GM21825 (cell line): ENCODE results near the gene POLD1.
"Not testable (repeated sequence)": the region's sequence is repeated elsewhere in the genome, so short reads cannot be mapped to it uniquely, and the experiment has no call there.

Source experiments
- ATAC-seq: cut with Tn5 transposase; IDR thresholded peaks from one replicate; pipeline ENCODE4 v1.9.1; 2021; ENCODE audit warnings: mild to moderate bottlenecking, moderate library complexity; ENCODE audit not compliant: unreplicated experiment

Gene POLD1

DNA sequence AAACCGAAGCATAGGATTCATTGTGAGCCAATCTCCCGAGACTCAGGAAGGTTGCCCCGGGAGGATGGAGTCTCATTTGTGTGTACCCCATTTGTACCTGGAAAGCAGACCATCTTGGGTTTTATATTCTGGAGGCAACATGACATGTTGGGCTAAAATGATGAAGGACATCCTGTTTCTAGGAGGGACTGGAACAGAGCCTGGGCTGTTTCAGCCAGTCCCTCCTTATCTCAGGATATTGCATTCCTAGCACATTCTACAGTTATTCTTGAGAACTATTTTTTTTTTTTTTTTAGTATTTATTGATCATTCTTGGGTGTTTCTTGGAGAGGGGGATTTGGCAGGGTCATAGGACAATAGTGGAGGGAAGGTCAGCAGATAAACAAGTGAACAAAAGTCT, 6.1 kb downstream of the POLD1 start:
- ATAC-seq = not testable (repeated sequence)

DNA sequence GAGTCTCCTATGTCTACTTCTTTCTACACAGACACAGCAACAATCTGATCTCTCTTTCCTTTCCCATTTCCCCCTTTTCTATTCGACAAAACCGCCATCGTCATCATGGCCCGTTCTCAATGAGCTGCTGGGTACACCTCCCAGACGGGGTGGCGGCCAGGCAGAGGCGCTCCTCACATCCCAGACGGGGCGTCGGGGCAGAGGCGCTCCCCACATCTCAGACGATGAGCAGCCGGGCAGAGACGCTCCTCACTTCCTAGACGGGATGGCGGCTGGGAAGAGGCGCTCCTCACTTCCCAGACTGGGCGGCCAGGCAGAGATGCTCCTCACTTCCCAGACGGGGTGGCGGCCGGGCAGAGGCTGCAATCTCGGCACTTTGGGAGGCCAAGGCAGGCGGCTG, 6.8 kb downstream of the POLD1 start:
- ATAC-seq = not testable (repeated sequence)

DNA sequence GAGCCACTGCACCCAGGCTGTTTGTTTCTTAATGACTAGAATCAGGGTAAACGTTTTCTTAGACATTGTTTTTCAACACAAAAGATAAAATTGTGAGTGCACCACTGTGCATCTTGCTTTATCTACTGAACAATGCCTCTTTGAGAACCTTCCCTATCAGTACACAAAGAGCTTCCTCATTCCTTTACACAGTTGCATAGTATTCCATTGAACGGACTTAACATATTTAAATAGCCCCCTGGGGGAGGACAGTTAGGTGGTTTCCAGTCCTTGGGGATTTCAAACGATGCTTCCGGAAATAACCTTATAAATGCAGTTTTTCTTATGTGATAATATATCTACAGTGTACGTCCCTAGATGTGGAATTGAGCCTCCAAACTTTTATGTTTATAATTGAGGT, 8.6 kb downstream of the POLD1 start:
- ATAC-seq = no peak

GRCh38 chr19:50393589-50393988, 9.4 kb downstream of the POLD1 start:
- no peak for ATAC-seq

- no peak for ATAC-seq
Measured at GRCh38 chr19:50394017-50394416, 9.9 kb downstream of the POLD1 start.

DNA sequence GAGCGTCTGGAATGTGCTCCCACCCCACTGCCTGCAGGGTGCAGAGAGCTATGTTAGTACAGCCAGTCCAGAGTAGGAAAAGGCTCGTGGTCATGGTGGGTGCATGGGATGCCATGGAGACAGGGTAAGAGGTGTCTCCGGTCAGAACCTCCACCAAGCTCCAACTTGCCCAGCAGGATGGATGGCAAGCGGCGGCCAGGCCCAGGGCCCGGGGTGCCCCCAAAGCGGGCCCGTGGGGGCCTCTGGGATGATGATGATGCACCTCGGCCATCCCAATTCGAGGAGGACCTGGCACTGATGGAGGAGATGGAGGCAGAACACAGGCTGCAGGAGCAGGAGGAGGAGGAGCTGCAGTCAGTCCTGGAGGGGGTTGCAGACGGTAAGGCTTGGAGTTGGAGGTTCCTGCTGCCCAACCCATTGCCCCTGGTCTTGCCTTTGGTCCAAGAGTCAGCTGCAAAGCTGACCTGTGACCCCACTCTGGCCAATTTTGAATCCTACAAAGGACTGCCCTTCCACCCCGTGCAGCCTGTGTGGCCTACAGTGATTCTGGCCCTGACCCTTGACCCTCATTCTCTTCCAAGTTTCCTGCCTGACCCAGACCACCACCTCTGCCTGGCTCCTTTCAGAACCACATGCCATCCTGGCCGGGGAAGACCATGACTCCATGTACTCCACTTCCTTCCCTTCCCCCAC, 14.7 kb downstream of the POLD1 start:
- ATAC-seq = no peak

DNA sequence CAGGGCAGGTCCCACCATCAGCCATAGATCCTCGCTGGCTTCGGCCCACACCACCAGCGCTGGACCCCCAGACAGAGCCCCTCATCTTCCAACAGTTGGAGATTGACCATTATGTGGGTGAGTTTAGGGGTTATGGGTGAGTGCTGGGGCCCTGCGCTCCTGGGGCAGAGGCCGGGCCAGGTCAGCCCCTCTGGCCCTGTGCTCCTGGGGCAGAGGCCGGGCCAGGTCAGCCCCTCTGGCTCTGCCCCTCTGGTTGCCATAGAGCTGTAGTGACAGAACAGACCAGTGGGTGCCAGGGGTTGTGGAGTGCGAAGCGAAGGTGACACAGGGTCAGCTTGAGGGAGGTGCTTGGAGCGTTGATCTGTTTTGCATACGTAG, 15.2 kb downstream of the POLD1 start:
- ATAC-seq = no peak

DNA sequence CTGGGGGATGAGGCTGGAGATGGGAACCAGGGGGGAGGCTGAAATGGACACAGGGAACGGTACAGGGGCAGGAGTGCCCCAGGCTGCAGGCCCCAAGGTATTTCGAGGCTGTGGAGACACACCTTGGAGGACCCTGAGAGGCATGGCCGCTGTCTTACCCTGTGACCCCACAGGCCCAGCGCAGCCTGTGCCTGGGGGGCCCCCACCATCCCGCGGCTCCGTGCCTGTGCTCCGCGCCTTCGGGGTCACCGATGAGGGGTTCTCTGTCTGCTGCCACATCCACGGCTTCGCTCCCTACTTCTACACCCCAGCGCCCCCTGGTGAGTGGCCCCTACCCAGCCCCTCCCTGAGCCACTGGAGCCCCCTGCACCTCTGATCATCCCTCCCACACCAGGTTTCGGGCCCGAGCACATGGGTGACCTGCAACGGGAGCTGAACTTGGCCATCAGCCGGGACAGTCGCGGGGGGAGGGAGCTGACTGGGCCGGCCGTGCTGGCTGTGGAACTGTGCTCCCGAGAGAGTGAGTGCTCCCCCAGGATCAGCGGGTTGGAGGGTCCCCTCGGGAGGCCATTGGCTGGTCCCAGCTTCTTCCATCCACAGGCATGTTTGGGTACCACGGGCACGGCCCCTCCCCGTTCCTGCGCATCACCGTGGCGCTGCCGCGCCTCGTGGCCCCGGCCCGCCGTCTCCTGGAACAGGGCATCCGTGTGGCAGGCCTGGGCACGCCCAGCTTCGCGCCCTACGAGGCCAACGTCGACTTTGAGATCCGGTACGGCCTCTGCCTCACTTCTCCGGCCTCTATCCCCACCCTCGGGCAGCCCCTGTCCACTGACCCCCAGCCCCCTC, 17.7 kb downstream of the POLD1 start:
- ATAC-seq = no peak

DNA sequence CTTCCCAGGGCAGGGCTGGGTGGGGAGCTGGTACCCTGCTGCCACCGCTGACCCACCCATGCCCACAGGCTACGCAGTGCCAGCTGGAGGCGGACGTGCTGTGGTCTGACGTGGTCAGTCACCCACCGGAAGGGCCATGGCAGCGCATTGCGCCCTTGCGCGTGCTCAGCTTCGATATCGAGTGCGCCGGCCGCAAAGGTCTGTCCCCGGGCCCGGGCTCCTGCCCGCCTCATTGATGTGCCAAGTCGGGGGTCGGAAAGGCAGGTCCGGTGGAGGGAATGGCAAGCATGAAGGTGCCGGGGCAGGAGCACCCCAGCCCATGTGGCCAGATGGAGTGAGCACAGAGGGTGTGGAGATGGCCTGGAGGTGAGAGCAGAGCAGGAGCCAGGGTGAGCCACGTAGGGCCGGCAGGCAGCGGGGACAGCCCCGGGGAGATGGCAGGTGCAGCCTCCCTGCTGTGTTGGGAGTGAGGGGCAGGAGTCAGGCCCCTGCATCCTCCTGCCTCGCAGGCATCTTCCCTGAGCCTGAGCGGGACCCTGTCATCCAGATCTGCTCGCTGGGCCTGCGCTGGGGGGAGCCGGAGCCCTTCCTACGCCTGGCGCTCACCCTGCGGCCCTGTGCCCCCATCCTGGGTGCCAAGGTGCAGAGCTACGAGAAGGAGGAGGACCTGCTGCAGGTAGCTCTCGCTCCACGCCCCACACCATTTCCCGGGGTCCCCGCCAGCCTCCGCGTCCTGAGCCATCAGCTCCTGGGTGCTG, 18.6 kb downstream of the POLD1 start:
- ATAC-seq = no peak

DNA sequence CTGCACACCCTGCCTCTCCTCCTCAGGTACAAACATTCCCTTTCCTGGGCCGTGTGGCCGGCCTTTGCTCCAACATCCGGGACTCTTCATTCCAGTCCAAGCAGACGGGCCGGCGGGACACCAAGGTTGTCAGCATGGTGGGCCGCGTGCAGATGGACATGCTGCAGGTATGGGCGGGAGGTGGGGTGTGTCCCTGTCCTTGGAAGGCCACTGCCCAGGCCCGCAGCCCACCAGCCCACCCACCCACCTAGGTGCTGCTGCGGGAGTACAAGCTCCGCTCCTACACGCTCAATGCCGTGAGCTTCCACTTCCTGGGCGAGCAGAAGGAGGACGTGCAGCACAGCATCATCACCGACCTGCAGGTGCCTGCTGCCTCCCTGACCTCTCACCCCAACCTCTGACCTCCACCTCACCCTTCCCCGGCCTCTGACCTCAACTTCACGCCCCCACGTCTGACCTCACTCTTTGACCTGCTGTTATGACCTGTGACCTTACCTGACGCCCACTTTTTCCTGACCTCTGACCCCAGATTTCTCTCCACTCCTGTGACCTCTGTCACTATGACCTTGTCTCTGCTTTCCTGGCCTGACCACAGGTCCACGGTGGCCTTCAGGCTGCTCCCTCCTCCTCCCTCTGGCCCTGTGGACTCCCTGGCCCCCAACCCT, 22.1 kb downstream of the POLD1 start:
- no peak for ATAC-seq

- no peak for ATAC-seq
Measured at GRCh38 chr19:50406829-50407228, 22.7 kb downstream of the POLD1 start.

DNA sequence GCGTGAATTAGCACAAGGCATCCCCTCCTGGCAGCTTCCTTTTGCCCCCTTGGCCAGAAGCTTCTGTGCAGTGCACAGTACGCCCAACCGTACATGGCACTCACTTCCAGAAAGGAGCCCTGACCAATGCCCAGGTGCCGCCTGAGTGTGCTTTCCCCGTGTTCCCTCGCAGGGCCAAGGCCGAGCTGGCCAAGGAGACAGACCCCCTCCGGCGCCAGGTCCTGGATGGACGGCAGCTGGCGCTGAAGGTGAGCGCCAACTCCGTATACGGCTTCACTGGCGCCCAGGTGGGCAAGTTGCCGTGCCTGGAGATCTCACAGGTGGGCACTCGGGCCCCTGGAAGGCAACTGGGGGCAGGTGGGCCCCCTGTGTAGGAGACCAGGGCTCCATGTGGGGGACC, 25.2 kb downstream of the POLD1 start:
- no peak for ATAC-seq

DNA sequence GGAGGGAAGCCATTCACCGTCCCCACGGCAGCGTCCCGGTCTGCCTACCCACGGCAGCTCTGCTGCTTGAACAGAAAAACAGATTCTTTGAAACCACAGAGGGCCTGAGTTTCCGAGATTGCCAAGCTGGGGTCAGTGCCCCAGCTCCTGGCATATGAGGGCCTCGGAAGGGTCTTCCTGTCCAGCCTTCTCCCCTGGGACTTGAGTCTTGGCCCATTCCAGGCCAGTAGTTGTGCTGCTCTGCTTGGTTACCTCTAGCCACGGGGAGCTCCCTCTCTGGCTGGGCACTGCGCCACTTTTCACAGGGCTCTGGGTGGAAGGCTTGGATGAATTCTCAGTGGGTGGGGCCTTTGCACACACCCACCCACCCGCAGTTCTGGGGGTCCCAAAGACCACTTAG, 26.0 kb downstream of the POLD1 start:
- no peak for ATAC-seq

DNA sequence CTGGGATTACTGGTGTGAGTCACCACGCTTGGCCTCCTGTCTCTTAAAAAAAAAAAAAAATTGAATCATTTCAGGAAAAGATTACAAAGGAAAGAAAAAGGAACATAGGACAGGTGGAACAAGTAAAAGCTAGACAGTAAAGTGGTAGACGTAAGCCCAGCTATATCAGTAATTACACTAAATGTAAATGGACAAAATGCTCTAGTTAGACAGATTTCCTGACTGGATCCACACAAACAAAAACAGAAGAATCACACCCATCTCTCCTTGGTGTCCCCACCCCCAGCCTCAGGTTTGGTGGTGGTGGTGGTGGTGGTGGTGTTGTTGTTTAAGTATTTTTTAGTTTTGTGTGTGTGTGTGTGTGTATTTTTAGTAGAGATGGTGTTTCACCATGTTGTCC, 28.3 kb downstream of the POLD1 start:
- ATAC-seq = no peak

- no peak for ATAC-seq
Measured at GRCh38 chr19:50413096-50413495, 28.9 kb downstream of the POLD1 start.

DNA sequence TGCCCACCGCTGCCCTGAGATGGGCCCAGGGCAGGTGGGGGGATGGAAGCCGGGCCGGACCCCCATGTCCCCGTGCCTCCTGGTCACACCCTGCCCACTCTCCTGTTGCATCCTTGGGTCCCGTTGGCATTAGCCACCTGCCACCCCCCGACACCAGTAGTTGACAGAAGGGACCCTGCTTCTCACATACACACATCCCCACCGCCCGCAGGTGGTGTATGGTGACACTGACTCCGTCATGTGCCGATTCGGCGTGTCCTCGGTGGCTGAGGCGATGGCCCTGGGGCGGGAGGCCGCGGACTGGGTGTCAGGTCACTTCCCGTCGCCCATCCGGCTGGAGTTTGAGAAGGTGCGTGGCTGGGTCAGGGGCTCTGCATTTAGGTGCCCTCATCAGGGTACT, 29.4 kb downstream of the POLD1 start:
- no peak for ATAC-seq

GRCh38 chr19:50414864-50415660, 30.9 kb downstream of the POLD1 start:
- peak; percentile 1 for ATAC-seq

DNA sequence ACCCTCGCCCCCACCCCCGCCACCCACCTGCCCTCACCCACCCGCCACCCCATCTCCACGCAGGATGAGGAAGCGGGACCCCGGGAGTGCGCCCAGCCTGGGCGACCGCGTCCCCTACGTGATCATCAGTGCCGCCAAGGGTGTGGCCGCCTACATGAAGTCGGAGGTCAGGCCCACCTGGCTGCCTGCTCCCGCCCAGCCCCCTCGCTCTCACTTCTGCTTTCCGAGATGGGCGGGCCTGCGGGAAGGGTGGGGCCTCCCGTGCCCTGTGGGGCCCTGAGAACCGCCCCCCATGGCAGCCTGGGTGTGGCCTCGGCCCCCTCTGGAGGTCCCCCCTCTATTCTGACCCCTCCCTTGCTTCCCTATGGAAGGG, 31.5 kb downstream of the POLD1 start:
- peak; percentile 41 for ATAC-seq

DNA sequence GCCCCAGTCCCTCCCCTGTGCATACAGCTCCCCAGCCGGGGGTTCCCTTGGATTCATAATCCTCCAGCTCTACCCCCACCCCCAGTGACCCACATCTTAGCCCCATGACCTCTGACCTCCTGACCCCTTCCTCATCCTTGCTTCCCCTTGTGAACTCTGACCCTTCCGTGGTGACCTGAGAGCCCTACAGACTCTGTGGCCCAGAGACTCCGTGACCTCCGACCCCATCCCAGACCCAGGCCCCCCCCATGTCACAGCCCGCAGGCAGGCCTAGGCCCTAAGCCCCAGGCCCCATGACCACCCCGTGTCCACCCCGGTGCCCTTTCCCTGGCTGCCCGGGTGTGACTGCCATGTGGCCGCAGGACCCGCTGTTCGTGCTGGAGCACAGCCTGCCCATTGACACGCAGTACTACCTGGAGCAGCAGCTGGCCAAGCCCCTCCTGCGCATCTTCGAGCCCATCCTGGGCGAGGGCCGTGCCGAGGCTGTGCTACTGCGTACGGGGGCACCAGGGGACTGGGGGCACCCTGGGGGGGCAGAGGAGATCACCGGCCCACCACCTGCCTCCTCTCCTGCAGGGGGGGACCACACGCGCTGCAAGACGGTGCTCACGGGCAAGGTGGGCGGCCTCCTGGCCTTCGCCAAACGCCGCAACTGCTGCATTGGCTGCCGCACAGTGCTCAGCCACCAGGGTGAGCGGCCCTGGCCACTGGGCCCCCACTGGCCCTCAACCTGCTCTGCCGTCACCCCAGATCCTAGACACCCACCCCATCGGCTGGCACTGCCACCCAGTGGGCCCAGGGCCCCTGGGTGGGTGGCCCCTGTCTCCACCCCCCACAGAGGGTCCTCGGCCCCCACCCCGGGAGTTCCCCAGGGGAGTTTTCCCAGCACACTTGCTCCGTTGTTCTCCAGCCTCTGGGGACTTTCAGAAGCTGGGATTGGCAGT, 32.2 kb downstream of the POLD1 start:
- no peak for ATAC-seq
